HG03045 (cell line): ENCODE results near the gene SPATA31D1.

ENCODE experiments used
- ATAC-seq: cut with Tn5 transposase; IDR thresholded peaks from one replicate; pipeline ENCODE4 v1.9.1; 2021; ENCODE audit warnings: mild to moderate bottlenecking, moderate library complexity; ENCODE audit not compliant: unreplicated experiment

SPATA31D1 gene

DNA sequence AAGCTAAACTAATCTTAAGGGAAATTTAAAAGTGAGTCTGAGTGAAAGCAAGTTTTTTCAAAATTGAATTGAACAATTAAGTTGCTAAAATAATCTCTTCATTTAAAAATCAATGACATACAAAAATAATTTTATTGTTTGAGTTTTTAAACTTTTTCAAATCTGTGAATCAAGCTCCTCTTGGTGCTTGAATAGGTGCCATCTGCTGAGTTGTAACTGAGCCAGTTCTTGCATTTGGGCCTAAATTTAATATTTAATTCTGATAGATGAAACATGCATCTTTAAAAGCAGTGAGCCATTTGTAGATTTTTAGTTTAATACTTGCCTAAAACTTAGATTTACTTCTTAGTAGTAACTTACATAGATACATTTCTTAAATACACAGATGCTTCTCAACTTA, 31.8 kb downstream of the SPATA31D1 start:
- no peak for ATAC-seq

DNA sequence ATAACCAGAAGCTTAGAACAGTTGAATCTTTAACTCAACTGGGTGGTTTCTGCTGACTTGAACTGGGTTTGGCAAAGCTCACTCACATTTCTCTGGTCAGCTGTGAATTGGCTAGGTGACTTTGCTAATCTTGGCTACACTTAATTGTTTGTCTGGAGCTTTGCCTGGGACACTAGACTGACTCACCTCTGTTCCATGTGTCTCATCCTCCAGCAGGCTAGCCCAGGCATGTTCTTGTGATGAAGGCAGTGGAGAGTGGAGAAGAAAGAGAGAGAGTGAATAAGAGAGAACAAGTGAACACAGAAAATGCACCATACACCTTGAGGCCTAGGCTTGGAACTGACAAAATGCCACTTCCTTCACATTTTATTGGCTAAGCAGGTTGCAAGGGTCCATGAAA, 32.6 kb downstream of the SPATA31D1 start:
- no peak for ATAC-seq

DNA sequence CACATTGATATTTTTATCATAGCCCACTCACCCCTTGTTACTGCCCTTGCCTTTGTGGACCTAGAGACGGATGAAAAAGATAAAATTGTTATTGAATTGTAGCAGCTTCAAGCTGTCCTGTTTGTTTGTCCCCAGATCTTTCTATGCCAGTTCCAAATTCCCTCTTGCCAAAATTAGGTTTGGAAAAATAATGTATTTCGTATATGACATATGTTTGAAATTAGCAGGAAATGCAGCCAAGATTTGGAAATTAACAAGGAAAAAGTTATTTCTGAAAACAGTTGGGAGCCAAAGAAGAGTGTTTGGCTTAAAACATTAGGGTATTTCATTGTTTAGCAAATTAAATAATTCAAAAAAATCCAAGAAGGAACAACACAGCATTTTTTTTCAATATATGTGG, 33.5 kb downstream of the SPATA31D1 start:
- no peak for ATAC-seq

DNA sequence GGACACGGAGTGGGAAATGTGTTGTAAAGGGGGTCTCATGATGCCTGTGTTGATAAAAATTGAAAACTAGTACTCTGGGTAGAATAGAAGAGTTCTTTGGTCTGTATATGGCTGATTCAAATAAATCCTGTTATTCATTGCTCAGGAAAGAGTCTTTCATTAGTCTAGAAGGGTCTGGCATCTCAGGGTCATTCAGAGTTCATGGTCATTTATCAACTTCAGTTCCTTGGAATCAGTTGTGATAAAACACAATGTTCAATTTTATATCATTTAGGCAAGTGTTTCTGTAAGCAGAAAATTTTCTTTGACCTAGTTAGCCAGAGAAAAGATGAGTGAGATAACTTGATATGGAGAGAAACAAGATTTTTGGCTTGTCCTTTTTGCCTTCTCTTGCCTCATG, 36.3 kb downstream of the SPATA31D1 start:
- ATAC-seq = no peak

DNA sequence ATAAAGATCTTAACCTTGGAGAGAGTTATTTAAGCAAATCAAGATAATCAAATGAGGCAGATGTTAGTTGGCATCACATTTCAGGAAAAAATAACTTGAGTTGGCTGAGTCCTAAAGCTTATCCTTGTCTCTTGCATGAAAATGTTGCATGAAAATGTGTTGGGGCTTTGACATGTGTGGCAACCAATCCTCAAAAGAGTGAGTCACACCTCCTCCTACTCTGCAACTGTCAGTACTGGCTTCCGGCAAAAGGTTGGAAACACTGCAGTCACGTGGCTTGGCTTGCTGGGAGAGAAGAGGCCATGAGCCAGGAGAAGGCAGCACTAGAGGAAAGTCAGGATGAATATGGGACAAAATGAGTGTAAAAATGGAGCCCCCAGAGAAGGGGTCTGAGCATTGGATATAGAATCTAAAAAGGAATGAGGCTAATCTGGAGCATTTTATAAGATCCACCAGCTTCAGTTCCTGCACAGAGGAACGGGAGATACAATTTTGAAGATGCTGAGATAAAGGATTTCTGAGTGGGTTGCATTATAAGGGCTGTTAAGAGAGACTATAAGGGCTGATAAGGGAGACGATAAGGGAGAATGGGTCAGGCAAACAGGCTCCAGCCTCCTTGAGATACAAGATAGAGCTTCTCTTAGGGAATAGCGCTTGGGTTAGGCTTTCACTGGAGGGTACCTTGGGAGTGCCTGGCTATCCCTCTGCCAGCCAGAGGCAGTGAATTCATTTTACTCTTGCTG, 43.1 kb downstream of the SPATA31D1 start:
- ATAC-seq = no peak

DNA sequence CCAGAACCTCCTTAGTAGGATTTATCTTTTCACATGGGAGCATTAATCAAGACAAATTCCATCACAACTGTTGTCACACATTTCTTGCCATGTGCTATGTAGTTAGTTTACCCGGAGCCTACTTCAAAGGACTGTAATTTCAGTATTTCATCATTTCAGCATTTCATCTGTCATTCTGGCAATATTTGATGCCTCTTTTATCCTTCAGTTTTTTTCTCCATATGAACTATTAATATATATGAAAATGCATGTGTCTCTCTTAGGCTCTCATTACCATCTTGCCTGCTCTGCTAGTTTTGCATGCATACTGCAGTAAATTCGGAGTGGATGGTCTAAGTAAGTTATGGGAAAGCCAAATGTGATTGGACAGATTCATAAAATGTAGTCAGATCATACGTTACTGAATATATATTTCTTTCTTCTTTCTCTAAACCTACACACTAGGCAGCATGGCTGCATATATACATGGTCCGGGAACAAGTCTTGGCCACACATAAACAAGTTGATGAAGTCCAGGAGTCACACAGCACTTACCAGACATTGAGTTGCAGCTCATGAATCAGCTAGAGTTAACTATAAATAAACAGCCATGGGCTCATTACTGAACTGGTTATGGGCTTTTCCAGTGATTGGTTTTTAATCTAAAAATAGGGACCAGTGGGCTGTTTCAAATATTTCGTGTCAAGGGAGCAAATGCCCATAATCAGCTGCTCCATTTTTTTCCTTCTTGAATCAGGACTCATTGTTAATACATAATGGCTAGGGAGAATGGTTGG, 46.6 kb downstream of the SPATA31D1 start:
- no peak for ATAC-seq

DNA sequence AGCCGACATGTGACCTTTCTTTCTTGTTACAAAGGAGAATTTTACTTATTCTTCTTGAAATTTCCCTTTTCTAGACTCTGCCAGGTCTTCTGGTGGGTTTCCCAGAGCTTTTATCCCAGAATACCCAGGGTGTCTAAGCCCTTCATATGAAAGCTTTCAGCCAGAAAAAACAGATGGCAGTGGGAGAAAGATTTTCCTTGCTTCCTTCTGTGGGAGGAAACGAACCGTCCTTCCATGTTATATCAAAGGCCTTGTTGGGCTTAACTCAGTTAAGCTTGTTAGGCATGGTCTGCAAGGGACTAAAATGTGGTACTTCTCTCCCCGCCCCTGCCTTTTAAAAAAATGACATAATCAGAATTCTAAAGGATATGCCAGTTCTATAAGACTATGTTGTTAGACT, 47.5 kb downstream of the SPATA31D1 start:
- ATAC-seq = no peak

DNA sequence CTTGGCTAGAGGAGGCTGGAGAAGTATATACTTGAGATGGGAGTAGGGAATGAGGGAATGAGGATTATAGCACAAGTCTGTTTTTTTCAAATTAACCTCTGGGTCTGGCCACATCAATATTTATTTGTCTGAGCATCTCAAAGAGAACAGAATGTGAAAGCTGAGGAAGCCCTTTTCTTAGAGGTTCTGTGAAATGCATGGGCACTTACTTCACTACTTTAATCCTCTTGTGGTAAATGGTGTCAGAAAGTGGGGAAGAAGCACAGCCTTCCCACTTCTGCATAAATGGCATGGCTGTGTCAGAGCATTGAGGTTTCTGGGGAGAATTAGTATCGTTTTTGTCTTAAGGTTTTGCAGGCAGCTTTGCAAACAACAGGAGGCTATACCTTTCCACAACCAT, 48.6 kb downstream of the SPATA31D1 start:
- no peak for ATAC-seq

DNA sequence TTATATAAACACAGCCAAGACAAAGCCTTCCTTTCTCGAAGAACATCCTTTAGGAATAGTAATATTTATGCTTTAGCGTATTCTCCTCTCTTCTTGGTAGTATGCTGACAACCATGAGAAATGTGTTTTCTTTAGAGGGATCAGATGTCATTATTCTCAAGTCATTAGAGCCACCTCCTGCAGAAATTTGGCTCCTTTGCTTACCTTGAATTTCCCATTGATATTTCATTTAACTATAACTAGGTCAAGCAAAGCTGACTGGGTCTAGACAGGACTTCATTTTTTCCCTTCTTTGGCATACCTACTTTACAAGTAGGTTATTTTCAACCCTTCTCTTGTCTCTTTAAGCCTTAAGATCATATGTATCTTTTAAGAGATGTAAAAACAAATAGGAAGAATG, 50.3 kb downstream of the SPATA31D1 start:
- ATAC-seq = no peak
